Activated CD4-positive, CD25-positive, alpha-beta regulatory T cell treated with anti-CD3 and anti-CD28 coated beads, Interleukin-2, amount 50 U/mL, for 16 hours (primary cell): Measurements from ENCODE around the gene UGT1A6.
"Not testable (repeated sequence)": the region's sequence is repeated elsewhere in the genome, so short reads cannot be mapped to it uniquely, and the experiment has no call there.

ENCODE experiments used
- DNase-seq: peaks from one replicate; pipeline ENCODE4 v3.0.0-alpha.2; 2020; ENCODE audit warnings: low read depth, low spot score

Gene UGT1A6

GRCh38 chr2:233686928-233687327 is 5.8 kb upstream of the UGT1A6 start:
- DNase-seq = no peak

- DNase-seq = no peak
Measured at GRCh38 chr2:233688341-233688740, 4.3 kb upstream of the UGT1A6 start.

GRCh38 chr2:233689031-233689430 is 3.7 kb upstream of the UGT1A6 start:
- DNase-seq = no peak

- DNase-seq = no peak
Measured at GRCh38 chr2:233689501-233689900, 3.2 kb upstream of the UGT1A6 start.

- DNase-seq = no peak
Measured at GRCh38 chr2:233690444-233690843, 2.2 kb upstream of the UGT1A6 start.

- no peak for DNase-seq
Measured at GRCh38 chr2:233691443-233692433, 952 bp upstream of the UGT1A6 start.

GRCh38 chr2:233693963-233694362 is 1.3 kb downstream of the UGT1A6 start:
- no peak for DNase-seq

GRCh38 chr2:233698740-233699139 is 6.0 kb downstream of the UGT1A6 start:
- DNase-seq = no peak

GRCh38 chr2:233699424-233700027 is 6.8 kb downstream of the UGT1A6 start:
- no peak for DNase-seq

- no peak for DNase-seq
Measured at GRCh38 chr2:233700028-233700635, 7.4 kb downstream of the UGT1A6 start.

GRCh38 chr2:233700842-233701241 is 8.2 kb downstream of the UGT1A6 start:
- DNase-seq = not testable (repeated sequence)

GRCh38 chr2:233702238-233702637 is 9.5 kb downstream of the UGT1A6 start:
- no peak for DNase-seq

- no peak for DNase-seq
Measured at GRCh38 chr2:233705911-233706506, 13.3 kb downstream of the UGT1A6 start.

- DNase-seq = no peak
Measured at GRCh38 chr2:233706720-233707119, 14.0 kb downstream of the UGT1A6 start.

GRCh38 chr2:233707940-233708644 is 15.4 kb downstream of the UGT1A6 start:
- DNase-seq = no peak

- no peak for DNase-seq
Measured at GRCh38 chr2:233708942-233709341, 16.3 kb downstream of the UGT1A6 start.

GRCh38 chr2:233711312-233712008 is 18.8 kb downstream of the UGT1A6 start:
- peak; percentile 39 for DNase-seq

- DNase-seq = no peak
Measured at GRCh38 chr2:233712611-233713261, 20.0 kb downstream of the UGT1A6 start, which contains the start of gene UGT1A5. Gene UGT1A5, plus strand, starts transcription at chr2:233712907. Its CDS starts 85 bp downstream, at chr2:233712992.

GRCh38 chr2:233713262-233713615 is 20.5 kb downstream of the UGT1A6 start:
- DNase-seq = no peak

GRCh38 chr2:233714121-233714520 is 21.4 kb downstream of the UGT1A6 start:
- DNase-seq = no peak
